ENCODE data around the gene WDR87. TPM values are rescaled to one million over a fixed set of nuclear protein-coding genes. Genes with fewer than 3 reads are reported as not detected.
"Not testable (repeated sequence)": the region's sequence is repeated elsewhere in the genome, so short reads cannot be mapped to it uniquely, and the experiment has no call there.

Gene WDR87
- total RNA-seq, 1 donor: not detected

- TF ChIP-seq CTCF (IDR thresholded peaks at IDR 0.05; ENCODE audit: insufficient read depth, low read depth, low read length): no peak
- DNase-seq (ENCODE audit: low read depth): no peak
- H3K4me3 ChIP-seq (ENCODE audit: low read depth, low read length): no peak overlapping the region
These were observed 36.5 kb downstream of the WDR87 start for GRCh38 chr19:37869766-37870340.

GRCh38 chr19:37867831-37868230 lies 38.6 kb downstream of the WDR87 start:
- TF ChIP-seq CTCF (IDR thresholded peaks at IDR 0.05; ENCODE audit: insufficient read depth, low read depth, low read length): no peak
- H3K4me3 ChIP-seq (ENCODE audit: low read depth, low read length): no peak overlapping the region
- peak; percentile 89 for DNase-seq (ENCODE audit: low read depth)

- H3K4me3 ChIP-seq (ENCODE audit: low read depth, low read length); DNase-seq (ENCODE audit: low read depth): not testable (repeated sequence)
These were observed 40.5 kb downstream of the WDR87 start for GRCh38 chr19:37865930-37866329.

GRCh38 chr19:37864501-37864900 lies 41.9 kb downstream of the WDR87 start:
- no peak for TF ChIP-seq CTCF (IDR thresholded peaks at IDR 0.05; ENCODE audit: insufficient read depth, low read depth, low read length)
- H3K4me3 ChIP-seq (ENCODE audit: low read depth, low read length): no peak overlapping the region
- no peak for DNase-seq (ENCODE audit: low read depth)

GRCh38 chr19:37855098-37855497 lies 51.3 kb downstream of the WDR87 start:
- H3K4me3 ChIP-seq (ENCODE audit: low read depth, low read length): no peak overlapping the region
- TF ChIP-seq CTCF (IDR thresholded peaks at IDR 0.05; ENCODE audit: insufficient read depth, low read depth, low read length): no peak
- DNase-seq (ENCODE audit: low read depth): peak; percentile 32

GRCh38 chr19:37845932-37846331 lies 60.5 kb downstream of the WDR87 start:
- no peak for TF ChIP-seq CTCF (IDR thresholded peaks at IDR 0.05; ENCODE audit: insufficient read depth, low read depth, low read length)
- no peak for DNase-seq (ENCODE audit: low read depth)
- H3K4me3 ChIP-seq (ENCODE audit: low read depth, low read length): no peak overlapping the region

Other genes with a start within 250 kb of the WDR87 start
- gene ZNF607, start 186.8 kb downstream of the WDR87 start, total RNA-seq: 1.6 and 4.3 TPM in 2 replicates
- gene ZNF573, start 127.0 kb downstream of the WDR87 start, total RNA-seq: 4.8 and 6.0 TPM in 2 replicates
- 19.0 and 20.3 TPM in 2 replicates for gene SIPA1L3, start 614 bp upstream of the WDR87 start, total RNA-seq